Pancreas (tissue), 10 donors: ENCODE data around the gene INSC. TPM values are rescaled to one million over a fixed set of nuclear protein-coding genes. Genes with fewer than 3 reads are reported as not detected.
A peak's percentile ranks its signal among the peaks of the same experiment; 100 is the strongest.
"Not testable (repeated sequence)": the region's sequence is repeated elsewhere in the genome, so short reads cannot be mapped to it uniquely, and the experiment has no call there.

Experiments
- ATAC-seq, 4 donors: fragments of 200-7000 bp; cut with Tn5 transposase; one replicate each; pipeline versions ENCODE4 v1.8.0 to v1.9.1; 2020; ENCODE audit warnings: mild to moderate bottlenecking in 4 of 4, moderate library complexity in 4 of 4
- DNase-seq, 6 donors: peaks; one replicate each; pipeline ENCODE4 v3.0.0-alpha.2; 2020
- FAIRE-seq: peaks from 2 replicates; lab custom pipeline; 2012; peaks lifted over from hg19 to GRCh38; lab: Jason Lieb, UNC
- H3K27ac ChIP-seq, 4 donors: fragments of 200-600 bp; sonication (generic); 1 replicate in 3 of 4; 2 replicates in 1 of 4; pipeline versions ENCODE4 v1.5.0 to v1.8.0; 2020
- H3K27me3 ChIP-seq, 4 donors: fragments of 200-600 bp; one replicate each; pipeline ENCODE4 v1.8.0; 2021
- H3K36me3 ChIP-seq, 3 donors: fragments of 200-600 bp; sonication (generic) in 1 of 3; one replicate each; pipeline versions ENCODE4 v1.5.0 to v1.8.0; 2020 to 2021
- H3K4me1 ChIP-seq, 3 donors: fragments of 200-600 bp; one replicate each; pipeline ENCODE4 v1.8.0; 2021
- H3K4me3 ChIP-seq, 4 donors: fragments of 200-600 bp; sonication (generic) in 2 of 4; one replicate each; pipeline versions ENCODE4 v1.5.0 to v1.8.0; 2020 to 2021
- H3K9me3 ChIP-seq, 4 donors: fragments of 200-600 bp; one replicate each; pipeline ENCODE4 v1.8.0; 2021
- CTCF ChIP-seq, 4 donors: fragments of 200-600 bp; sonication (generic) in 3 of 4; IDR thresholded peaks; one replicate each; pipeline versions ENCODE4 v1.5.0 to v1.8.0; 2021; ENCODE audit warnings: antibody characterized with exemption in 4 of 4
- WGBS, 2 donors: extraction: QIAGEN DNeasy Blood & Tissue Kit; methylation state at CpG; one replicate each; pipeline ENCODE4 v1.1.7; 2013; 5-methylcytosine and 5-hydroxymethylcytosine counted together
- intact Hi-C, 3 donors: fragments of 100-400 bp; cut with DNase I; formaldehyde crosslinking; loops; one replicate each; pipeline versions ENCODE4 v1.11.1 to v1.14.2; 2022
- polyA plus RNA-seq, 2 donors: library from polyadenylated mRNA; stranded (reverse); fragments of 200-250 nt; gene quantifications; one replicate each; pipeline ENCODE4 v1.2.3, GENCODE V29; 2013
- total RNA-seq, 6 donors: library from RNA; stranded (reverse); fragmentation: NEBNext Ultra II Directional in 4 of 6; extraction: Animal tissue kit (Norgen Biotek cat#: 25700) in 4 of 6; gene quantifications; one replicate each; pipeline versions ENCODE4 v1.2.1 to v1.2.4, GENCODE V29; 2021 to 2023
- donor health status: healthy with polysubstance abuse.
- donor health status: DM: no; HTN: no; CAD: no; lungs with moderate emphysema.
- donor health status: DM: no; HTN: no; CAD: no.
- donor health status: control.
- donor health status: control.
- donor health status: Bipolar disorder and iron deficiency.
- donor health status: DM: yes; HTN: yes; CAD: no.
- donor health status: DM: no; HTN: no; CAD: no.
- donor health status: DM: no; HTN: no; CAD: no.
- donor health status: DM: yes; HTN: yes; CAD: no.

The INSC gene
- under 1 TPM; 0.50 to 0.88 (median 0.56) TPM for total RNA-seq
- 1 to 10 TPM; 1.3 to 1.6 TPM for polyA plus RNA-seq

GRCh38 chr11:15114501-15115475, at the start of gene INSC:
Gene INSC, plus strand, starts transcription at chr11:15114923. Its CDS starts 34,252 bp downstream, at chr11:15149175.
- WGBS, 2 donors = 10% methylated on average over 34 to 50 of the region's 50 CpGs
- intact Hi-C loops = no loop called here
- no peaks in the 10 kb centered on the region for H3K27me3 ChIP-seq
- H3K36me3 ChIP-seq = no peaks in the 10 kb centered on the region
- peak; percentile 55 to 81 (median 68) for ATAC-seq
- no peaks in the 10 kb centered on the region for H3K4me1 ChIP-seq
- H3K9me3 ChIP-seq = no peaks in the 10 kb centered on the region
- no peak for TF ChIP-seq CTCF (IDR thresholded peaks at IDR 0.05)
- H3K4me3 ChIP-seq = peak within 1 kb of the TSS in 3 of 4 donors; percentile 1 to 39 (median 26)
- DNase-seq = peak in 4 of 6 donors; percentile 6 to 62 (median 44)
- no peak within 1 kb of the TSS for H3K27ac ChIP-seq
- no peak for FAIRE-seq

- H3K9me3 ChIP-seq, H3K36me3 ChIP-seq, ATAC-seq, DNase-seq, H3K4me3 ChIP-seq, H3K27ac ChIP-seq, FAIRE-seq, H3K4me1 ChIP-seq, H3K27me3 ChIP-seq: not testable (repeated sequence)
- 82 to 87% methylated on average over 7 of the region's 7 CpGs for WGBS, 2 donors
- intact Hi-C loops = loop anchor here in 1 of 3 donors (5.0 to 10.0 kb wide), 2 partner anchors 162 to 535 kb away; no protein-coding TSS in a partner anchor
Measured at GRCh38 chr11:15069751-15070150, 45.0 kb upstream of the INSC start.

- Histone ChIP-seq H3K27ac (no peak overlapping the region), H3K4me1 (no peaks in the 10 kb centered on the region), H3K9me3 (no peaks in the 10 kb centered on the region), H3K27me3 (no peaks in the 10 kb centered on the region), H3K36me3 (no peaks in the 10 kb centered on the region), H3K4me3 (no peak overlapping the region)
- no peak for ATAC-seq
- DNase-seq = no peak
- no peak for TF ChIP-seq CTCF (IDR thresholded peaks at IDR 0.05)
- 89 to 91% methylated on average over 32 of the region's 32 CpGs for WGBS, 2 donors
- intact Hi-C loops = loop anchor here in 1 of 3 donors (5.0 to 10.0 kb wide), 2 partner anchors 164 to 537 kb away; no protein-coding TSS in a partner anchor
- no peak for FAIRE-seq
Measured at GRCh38 chr11:15071556-15072255, 43.0 kb upstream of the INSC start.

- peak in 2 of 6 donors; percentile 25 to 53 for DNase-seq
- Histone ChIP-seq H3K4me3 (peak overlapping the region in 1 of 4 donors; percentile 55), H3K4me1 (no peaks in the 10 kb centered on the region), H3K27me3 (no peaks in the 10 kb centered on the region), H3K9me3 (no peaks in the 10 kb centered on the region), H3K27ac (no peak overlapping the region), H3K36me3 (no peaks in the 10 kb centered on the region)
- ATAC-seq = no peak
- no peak for TF ChIP-seq CTCF (IDR thresholded peaks at IDR 0.05)
- intact Hi-C loops = loop anchor here in 1 of 3 donors (5.0 to 10.0 kb wide), 2 partner anchors 165 to 538 kb away; no protein-coding TSS in a partner anchor
- FAIRE-seq = no peak
- 60 to 67% methylated on average over 22 to 23 of the region's 23 CpGs for WGBS, 2 donors
Measured at GRCh38 chr11:15072551-15073143, 42.1 kb upstream of the INSC start.
